ENCODE data around the gene OXGR1. TPM values are rescaled to one million over a fixed set of nuclear protein-coding genes. Genes with fewer than 3 reads are reported as not detected.
"Not testable (repeated sequence)": the region's sequence is repeated elsewhere in the genome, so short reads cannot be mapped to it uniquely, and the experiment has no call there.

The OXGR1 gene
- polyA plus RNA-seq, 1 experiment, result not detected

DNA sequence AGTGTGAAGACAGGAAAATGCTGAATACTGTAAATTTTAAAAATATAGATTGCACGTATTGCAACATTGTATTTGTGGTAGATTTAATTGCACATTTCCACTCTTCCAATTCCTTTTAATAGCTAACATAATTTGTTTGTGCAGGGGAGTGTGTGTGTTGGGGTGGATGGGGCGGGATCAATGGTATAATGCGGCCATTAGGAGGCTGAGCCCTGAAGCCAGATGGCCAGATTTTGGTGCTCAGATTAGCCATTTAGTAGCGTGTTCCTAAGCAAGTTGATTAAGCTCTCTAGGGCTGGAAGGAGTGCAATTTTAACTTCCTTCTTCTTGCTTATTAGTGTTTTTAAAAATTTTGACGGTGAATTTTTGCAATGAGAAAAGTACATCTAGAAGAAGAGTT lies 5.8 kb downstream of the OXGR1 start:
- DNase-seq (ENCODE audit: low read depth), result no peak
- POLR2A ChIA-PET, result no interaction called here
- TF ChIP-seq, protein P1, sequence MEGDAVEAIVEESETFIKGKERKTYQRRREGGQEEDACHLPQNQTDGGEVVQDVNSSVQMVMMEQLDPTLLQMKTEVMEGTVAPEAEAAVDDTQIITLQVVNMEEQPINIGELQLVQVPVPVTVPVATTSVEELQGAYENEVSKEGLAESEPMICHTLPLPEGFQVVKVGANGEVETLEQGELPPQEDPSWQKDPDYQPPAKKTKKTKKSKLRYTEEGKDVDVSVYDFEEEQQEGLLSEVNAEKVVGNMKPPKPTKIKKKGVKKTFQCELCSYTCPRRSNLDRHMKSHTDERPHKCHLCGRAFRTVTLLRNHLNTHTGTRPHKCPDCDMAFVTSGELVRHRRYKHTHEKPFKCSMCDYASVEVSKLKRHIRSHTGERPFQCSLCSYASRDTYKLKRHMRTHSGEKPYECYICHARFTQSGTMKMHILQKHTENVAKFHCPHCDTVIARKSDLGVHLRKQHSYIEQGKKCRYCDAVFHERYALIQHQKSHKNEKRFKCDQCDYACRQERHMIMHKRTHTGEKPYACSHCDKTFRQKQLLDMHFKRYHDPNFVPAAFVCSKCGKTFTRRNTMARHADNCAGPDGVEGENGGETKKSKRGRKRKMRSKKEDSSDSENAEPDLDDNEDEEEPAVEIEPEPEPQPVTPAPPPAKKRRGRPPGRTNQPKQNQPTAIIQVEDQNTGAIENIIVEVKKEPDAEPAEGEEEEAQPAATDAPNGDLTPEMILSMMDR (IDR thresholded peaks at IDR 0.05; ENCODE audit: insufficient read depth, low read depth, low read length), result no peak

DNA sequence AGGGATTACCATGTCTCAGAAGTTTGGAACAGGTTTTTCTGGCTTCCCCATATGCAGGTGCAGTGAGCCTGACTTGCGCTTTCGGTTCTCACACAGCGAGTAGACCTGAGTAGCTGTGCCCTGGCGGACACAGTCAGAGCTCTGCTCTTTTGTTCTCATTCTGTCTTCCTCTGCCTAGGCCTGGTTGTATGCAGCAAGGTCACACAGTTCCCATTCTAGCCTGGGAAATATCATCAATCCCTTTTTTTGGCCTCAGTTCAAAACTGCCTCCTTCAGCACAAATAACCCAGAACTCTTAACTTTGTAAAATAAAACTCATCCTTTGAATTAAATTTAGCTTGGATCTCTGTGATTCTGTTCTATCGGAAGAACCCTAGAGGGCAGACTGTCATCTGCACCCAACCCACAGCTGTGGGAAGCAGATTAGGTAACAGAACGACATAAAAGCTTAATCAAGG lies 10.2 kb downstream of the OXGR1 start:
- no peaks in the 10 kb centered on the region for H3K27me3 ChIP-seq (ENCODE audit: control insufficient read depth, insufficient read depth, low read length)
- ChIA-PET CTCF (no interaction called here), POLR2A (no interaction called here)
- DNase-seq (ENCODE audit: low read depth), result no peak
- H3K4me3 ChIP-seq (ENCODE audit: low read depth, low read length), result no peak overlapping the region
- TF ChIP-seq, protein P1 (IDR thresholded peaks at IDR 0.05; ENCODE audit: insufficient read depth, low read depth, low read length), result no peak
- H3K36me3 ChIP-seq (ENCODE audit: control insufficient read depth, insufficient read depth, low read length), result no peaks in the 10 kb centered on the region

More for the DNA sequence above, 5.8 kb downstream of the OXGR1 start:
- Histone ChIP-seq H3K27me3 (ENCODE audit: control insufficient read depth, insufficient read depth, low read length) (no peaks in the 10 kb centered on the region), H3K36me3 (ENCODE audit: control insufficient read depth, insufficient read depth, low read length) (no peaks in the 10 kb centered on the region), H3K4me3 (ENCODE audit: low read depth, low read length) (no peak overlapping the region)
- CTCF ChIA-PET, result no interaction called here

DNA sequence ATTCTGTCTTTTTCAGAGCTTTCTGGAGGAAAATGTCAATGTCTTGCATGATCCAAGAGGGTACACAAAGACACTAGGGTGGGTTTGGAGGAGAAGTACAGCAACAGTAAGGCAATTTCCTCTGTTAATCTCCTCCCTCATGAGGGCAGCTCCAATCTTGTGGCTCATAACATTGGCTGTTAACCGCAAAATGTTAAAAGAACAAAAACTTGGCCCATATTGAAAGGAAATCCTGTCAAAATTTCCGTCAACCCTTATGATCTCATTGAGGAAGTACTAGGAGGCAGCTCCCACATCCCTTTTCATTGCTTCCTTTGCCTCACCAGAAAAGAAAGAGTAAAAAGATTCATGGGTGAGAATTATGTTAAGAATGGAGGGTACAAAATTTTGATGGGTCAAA lies 11.6 kb downstream of the OXGR1 start:
- CTCF ChIA-PET, result interaction anchor here (0.6 to 1.1 kb wide), 2 partner anchors 25 to 46 kb away, joined by 3 read pairs; no protein-coding TSS in a partner anchor
- TF ChIP-seq, protein P1 (IDR thresholded peaks at IDR 0.05; ENCODE audit: insufficient read depth, low read depth, low read length), result no peak
- POLR2A ChIA-PET, result no interaction called here
- Histone ChIP-seq H3K4me3 (ENCODE audit: low read depth, low read length) (no peak overlapping the region), H3K36me3 (ENCODE audit: control insufficient read depth, insufficient read depth, low read length) (no peaks in the 10 kb centered on the region), H3K27me3 (ENCODE audit: control insufficient read depth, insufficient read depth, low read length) (no peaks in the 10 kb centered on the region)
- no peak for DNase-seq (ENCODE audit: low read depth)

DNA sequence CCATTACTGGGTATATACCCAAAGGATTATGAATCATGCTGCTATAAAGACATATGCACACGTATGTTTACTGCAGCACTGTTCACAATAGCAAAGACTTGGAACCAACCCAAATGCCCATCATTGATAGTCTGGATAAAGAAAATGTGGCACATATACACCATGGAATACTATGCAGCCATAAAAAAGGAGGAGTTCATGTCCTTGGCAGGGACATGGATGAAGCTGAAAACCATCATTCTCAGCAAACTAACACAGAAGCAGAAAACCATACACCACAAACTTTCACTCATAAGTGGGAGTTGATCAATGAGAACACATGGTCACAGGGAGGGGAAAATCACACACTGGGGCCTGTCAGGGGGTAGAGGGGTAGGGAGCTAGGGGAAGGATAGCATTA lies 14.4 kb downstream of the OXGR1 start:
- DNase-seq (ENCODE audit: low read depth); H3K4me3 ChIP-seq (ENCODE audit: low read depth, low read length); H3K27me3 ChIP-seq (ENCODE audit: control insufficient read depth, insufficient read depth, low read length); H3K36me3 ChIP-seq (ENCODE audit: control insufficient read depth, insufficient read depth, low read length); POLR2A ChIA-PET; CTCF ChIA-PET: not testable (repeated sequence)

DNA sequence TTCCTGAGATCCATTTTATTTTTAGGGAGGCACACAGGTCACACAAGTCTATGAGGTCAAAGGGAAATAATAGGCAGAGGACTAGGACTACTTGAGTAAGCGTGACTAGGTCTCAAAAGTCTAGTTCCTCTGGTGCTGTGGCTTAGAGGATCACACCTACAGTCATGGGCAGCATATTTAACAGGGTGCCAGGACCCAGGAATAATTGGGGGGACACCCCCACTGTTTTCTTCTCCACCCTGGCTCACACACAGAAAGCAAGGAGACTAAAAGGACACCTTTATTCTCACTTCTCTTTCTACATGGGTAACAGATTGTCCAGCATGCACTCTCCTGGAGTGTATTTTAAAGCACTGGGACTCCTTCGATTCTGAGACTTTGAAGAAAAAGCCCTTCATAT lies 26.2 kb downstream of the OXGR1 start:
- H3K4me3 ChIP-seq (ENCODE audit: low read depth, low read length), result no peak overlapping the region
- H3K36me3 ChIP-seq (ENCODE audit: control insufficient read depth, insufficient read depth, low read length), result no peaks in the 10 kb centered on the region
- CTCF ChIA-PET, result no interaction called here
- no peak for DNase-seq (ENCODE audit: low read depth)
- POLR2A ChIA-PET, result no interaction called here
- TF ChIP-seq, protein P1 (IDR thresholded peaks at IDR 0.05; ENCODE audit: insufficient read depth, low read depth, low read length), result no peak
- H3K27me3 ChIP-seq (ENCODE audit: control insufficient read depth, insufficient read depth, low read length), result no peaks in the 10 kb centered on the region

DNA sequence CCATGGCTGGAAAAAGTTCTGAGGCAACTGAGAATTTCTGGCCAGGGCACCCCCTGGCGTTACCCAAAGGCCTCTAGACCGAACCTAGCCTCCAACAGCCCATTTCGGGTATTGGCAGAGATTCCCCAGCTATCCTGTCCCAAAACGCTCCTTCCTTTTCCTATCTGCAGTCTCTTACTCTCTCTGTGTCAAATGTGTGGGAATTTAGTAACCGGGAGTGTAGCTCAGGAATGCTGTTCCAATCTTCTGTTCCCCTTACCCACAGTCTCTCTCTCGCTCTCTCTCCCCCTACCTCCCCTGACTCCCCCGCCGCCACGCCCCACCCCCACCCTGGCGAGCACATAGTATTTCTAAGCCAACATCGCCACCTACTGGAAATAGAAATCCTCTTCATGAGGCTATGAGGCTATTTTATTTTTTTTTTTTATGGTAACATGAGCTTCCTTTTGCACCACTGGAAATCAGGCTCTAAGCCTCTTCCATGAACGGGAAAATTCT lies 27.0 kb downstream of the OXGR1 start:
- Histone ChIP-seq H3K36me3 (ENCODE audit: control insufficient read depth, insufficient read depth, low read length) (no peaks in the 10 kb centered on the region), H3K4me3 (ENCODE audit: low read depth, low read length) (no peak overlapping the region), H3K27me3 (ENCODE audit: control insufficient read depth, insufficient read depth, low read length) (no peaks in the 10 kb centered on the region)
- ChIA-PET POLR2A (no interaction called here), CTCF (interaction anchor here (0.7 to 0.8 kb wide), 2 partner anchors 9 to 19 kb away, joined by 3 read pairs; no protein-coding TSS in a partner anchor)
- DNase-seq (ENCODE audit: low read depth), result no peak
- TF ChIP-seq, protein P1 (IDR thresholded peaks at IDR 0.05; ENCODE audit: insufficient read depth, low read depth, low read length), result no peak

Measured in BJ (cell line).